HG03521 (cell line): ENCODE data around the gene SEMA3E.
A peak's percentile ranks its signal among the peaks of the same experiment; 100 is the strongest.
"Not testable (repeated sequence)": the region's sequence is repeated elsewhere in the genome, so short reads cannot be mapped to it uniquely, and the experiment has no call there.

Source experiments
- ATAC-seq: cut with Tn5 transposase; IDR thresholded peaks from one replicate; pipeline ENCODE4 v1.9.1; 2021; ENCODE audit warnings: mild to moderate bottlenecking, moderate library complexity; ENCODE audit not compliant: unreplicated experiment

Gene SEMA3E

GRCh38 chr7:83494683-83495082 is 154.3 kb downstream of the SEMA3E start:
- no peak for ATAC-seq

DNA sequence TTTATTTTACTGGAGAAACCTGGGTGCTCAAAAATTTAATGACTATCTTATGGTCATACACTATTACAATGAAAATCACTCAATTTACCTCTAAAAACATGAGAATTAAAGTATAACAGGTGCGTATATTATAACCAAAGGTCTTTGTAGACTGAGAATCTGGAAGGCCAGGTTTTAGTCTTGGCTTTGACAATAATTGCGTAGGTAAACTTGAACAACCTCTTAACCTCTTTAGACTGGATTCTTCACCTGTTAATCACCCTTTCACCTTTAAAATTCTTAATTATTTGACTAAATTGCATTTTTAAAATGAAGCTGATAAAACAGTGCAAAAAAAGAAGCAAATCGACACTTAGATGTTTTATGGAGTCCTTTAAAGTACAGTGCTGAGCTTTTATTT is 156.1 kb downstream of the SEMA3E start:
- ATAC-seq, result no peak

GRCh38 chr7:83487801-83488200 is 161.1 kb downstream of the SEMA3E start:
- ATAC-seq, result no peak

GRCh38 chr7:83486957-83487356 is 162.0 kb downstream of the SEMA3E start:
- ATAC-seq, result no peak

DNA sequence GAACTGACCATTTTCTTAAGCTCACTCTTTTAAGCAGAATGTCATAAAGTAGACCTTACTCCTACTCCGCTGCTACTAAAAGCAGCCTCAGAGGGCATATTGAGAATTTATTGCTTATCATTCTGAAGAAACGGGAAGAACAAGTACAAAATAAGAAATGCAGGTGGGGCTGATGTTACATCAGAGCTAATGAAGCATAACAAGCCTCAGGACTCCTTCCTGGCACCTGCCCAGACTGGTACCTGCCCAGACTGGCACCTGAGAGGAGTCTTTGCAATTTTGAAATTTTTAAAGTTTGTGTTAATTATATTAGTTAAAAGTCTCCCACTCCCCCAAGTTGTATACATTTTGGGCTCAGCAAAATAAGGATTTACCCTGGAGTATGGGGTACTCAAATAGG is 162.4 kb downstream of the SEMA3E start:
- no peak for ATAC-seq

GRCh38 chr7:83484826-83485225 is 164.1 kb downstream of the SEMA3E start:
- no peak for ATAC-seq

GRCh38 chr7:83484266-83484665 is 164.7 kb downstream of the SEMA3E start:
- ATAC-seq, result no peak

GRCh38 chr7:83478616-83479015 is 170.3 kb downstream of the SEMA3E start:
- ATAC-seq, result no peak

GRCh38 chr7:83476511-83477050 is 172.4 kb downstream of the SEMA3E start:
- no peak for ATAC-seq

- ATAC-seq, result no peak
Measured at GRCh38 chr7:83475420-83475819, 173.5 kb downstream of the SEMA3E start.

DNA sequence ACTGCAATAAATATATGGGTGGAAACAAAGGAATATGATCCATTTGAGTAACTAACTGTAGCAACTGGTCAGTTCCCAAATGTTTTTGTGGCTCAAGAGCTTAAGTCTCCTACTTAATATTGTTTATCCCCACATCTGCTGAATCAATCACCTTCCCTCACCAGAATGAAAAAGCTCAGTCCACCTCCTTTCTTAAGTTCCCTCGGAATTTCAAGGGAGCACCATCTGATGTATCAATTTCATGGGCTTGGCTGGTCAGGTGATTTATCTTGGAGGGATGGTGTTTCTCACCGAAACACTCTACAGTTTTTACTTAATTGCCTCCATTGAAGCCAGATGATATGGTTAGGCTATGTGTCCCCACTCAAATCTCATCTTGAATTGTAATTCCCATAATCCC is 176.6 kb downstream of the SEMA3E start:
- ATAC-seq, result no peak

DNA sequence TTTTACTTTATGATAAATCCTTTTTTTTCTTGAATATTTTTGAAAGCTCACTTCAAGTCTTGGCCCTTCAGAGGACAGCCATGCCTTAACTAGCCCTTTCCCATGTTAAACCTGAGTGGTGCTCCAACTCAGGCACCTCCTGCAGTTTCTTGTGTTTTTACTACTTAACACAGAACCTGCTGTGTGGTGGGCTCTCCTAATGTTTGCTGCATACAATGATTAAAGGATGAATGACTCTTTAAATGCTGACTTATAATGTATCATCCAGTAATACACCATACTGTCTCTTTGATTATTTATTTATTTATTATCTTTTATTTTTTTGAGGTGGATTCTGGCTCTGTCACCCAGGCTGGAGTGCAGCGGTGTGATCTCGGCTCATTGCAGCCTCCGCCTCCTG is 179.4 kb downstream of the SEMA3E start:
- ATAC-seq, result no peak

DNA sequence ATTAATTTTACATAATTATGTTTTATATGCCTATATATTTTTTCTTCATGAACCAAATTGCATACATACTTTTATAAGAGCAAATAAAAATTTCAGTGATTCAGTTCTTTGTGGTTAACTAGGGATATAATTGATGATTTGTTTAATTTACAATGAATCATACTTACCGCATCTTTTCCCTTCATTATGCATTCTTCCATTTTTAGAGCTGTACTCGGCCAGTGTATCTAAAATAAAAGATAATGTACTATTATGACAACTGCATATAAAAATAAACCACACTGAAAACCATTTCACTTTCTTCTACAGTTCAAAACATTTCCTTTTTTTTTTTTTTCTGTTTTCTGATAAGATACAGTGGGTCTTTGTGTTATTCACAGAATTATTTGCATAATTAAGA is 179.9 kb downstream of the SEMA3E start:
- no peak for ATAC-seq

DNA sequence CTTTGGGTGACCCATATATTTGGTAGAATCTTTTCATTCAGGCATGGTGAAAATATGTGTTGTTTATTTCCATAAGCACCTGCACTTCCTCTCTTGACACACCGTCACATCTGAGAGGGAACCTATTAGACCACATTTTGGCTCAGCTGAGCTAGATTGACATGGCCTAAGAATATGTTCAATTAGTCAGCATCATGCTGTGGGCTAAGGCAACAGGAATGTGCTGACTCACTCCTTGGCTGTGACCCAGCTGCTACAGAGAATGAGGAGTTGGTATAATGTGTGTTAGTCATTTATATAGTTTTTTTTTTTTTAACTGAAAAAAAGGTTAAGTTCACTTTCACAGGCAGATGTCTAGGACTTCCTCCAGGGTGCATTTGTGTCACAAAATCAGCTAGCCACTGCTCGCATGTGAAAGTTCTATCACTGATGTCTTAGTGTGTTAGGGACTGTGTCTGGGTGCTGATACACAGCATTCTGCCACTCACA is 180.6 kb downstream of the SEMA3E start:
- peak; percentile 95 for ATAC-seq

GRCh38 chr7:83467493-83467892 is 181.4 kb downstream of the SEMA3E start:
- ATAC-seq, result no peak

DNA sequence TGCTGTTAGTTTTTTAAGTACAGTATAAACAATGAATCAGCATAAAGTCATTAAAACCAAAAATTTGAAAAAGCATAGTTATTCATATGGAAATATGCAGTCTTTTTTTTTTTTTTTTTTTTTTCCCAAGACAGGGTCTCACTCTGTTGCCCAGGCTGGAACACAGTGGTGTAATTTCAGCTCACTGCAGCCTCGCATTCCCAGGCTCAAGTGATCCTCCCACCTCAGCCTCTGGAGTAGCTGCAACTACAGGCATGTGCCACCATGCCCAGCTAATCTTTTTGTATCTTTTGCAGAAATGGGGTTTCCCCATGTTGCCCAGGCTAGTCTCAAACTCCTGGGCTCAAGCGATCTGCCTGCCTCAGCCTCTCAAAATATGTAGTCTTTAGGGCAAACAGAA is 182.0 kb downstream of the SEMA3E start:
- no peak for ATAC-seq

DNA sequence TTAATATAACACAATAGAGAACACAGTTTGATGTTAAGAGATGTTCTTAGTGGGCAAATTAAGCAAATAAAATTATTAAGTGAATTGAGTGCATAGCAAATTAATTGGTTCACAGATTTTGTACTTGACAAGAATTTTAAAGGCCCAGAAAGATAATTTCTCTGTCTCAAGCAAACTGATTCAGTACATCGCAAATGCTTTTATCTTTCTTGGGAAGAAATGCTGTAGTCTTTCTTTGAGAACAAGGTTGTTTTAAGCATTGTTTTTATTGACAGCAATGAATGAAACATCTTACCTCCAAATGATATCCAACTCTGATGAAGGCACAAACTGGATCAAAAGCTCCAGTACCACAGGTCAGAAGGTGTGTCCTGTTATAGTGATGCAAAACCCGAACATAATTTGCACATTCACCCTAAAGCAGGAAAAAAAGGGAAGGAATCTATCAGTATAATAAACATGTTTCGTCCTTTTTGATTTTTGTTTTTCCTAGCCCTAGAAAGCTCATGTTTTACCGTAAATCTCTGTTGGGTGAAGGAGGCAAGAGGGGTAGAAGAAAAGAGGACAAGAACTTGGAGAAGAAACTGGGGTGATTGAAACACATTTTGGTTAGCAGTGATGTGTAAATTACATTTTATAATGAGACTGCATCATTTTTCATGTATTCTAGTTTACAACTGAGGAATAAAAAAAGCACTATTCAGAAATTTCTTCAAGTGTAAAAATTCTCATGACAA is 182.6 kb downstream of the SEMA3E start:
- ATAC-seq, result no peak

- no peak for ATAC-seq
Measured at GRCh38 chr7:83465643-83466042, 183.3 kb downstream of the SEMA3E start.

- not testable (repeated sequence) for ATAC-seq
Measured at GRCh38 chr7:83461820-83462219, 187.1 kb downstream of the SEMA3E start.

DNA sequence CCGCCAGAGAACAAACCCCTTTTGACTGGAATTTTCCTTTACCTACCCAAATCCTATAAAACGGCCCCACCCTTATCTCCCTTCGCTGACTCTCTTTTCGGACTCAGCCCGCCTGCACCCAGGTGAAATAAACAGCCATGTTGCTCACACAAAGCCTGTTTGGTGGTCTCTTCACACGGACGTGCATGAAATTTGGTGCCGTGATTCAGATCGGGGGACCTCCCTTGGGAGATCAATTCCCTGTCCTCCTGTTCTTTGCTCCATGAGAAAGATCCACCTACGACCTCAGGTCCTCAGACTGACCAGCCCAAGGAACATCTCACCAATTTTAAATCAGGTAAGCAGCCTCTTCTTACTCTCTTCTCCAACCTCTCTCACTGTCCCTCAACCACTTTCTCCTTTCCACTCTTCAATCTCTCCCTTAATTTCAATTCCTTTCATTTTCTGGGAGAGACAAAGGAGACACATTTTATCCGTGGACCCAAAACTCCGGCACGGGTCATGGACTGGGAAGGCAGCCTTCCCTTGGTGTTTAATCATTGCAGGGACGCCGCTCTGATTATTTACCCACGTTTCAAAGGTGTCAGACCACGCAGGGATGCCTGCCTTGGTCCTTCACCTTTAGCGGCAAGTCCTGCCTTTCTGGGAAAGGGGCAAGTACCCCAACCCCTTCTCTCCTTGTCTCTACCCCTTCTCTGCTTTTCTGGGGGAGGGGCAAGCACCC is 188.8 kb downstream of the SEMA3E start:
- not testable (repeated sequence) for ATAC-seq

DNA sequence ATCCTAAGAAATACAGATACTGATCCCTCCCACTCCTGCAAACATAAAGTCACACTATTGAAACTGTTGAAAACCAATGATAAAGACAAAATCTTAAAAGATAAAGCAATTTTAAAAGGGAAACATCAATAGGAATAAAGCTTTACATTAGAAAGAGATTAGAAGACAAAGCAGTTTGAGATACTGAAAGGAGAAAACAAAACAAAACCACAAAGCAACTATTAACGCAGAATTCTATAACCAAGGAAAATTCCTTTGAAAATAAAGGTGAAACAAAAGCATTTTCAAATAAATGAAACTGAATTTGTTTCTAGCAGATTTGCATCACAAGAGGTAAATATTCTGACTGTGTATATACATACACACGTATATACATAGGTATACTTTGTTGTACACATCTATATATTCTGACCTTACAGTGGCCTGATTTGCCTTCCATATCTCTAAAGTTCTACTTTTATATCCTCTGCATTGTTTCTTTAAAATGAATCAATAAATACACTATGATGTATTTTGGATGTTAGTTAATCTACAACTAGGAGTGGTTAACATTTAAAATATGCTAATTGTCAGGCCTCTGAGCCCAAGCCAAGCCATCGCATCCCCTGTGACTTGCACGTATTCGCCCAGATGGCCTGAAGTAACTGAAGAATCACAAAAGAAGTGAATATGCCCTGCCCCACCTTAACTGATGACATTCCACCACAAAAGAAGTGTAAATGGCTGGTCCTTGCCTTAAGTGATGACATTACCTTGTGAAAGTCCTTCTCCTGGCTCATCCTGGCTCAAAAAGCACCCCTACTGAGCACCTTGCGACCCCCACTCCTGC is 189.6 kb downstream of the SEMA3E start:
- not testable (repeated sequence) for ATAC-seq
